HEK293 (cell line): ENCODE results near the gene LPP.

Experiments used
- CTCF ChIA-PET: fragments of 350-600 bp; formaldehyde crosslinking; extraction: SDS; loops from one replicate; lab custom pipeline; 2021; ENCODE audit warnings: antibody characterized with exemption; lab: Yijun Ruan, JAX
- POLR2A ChIA-PET: fragments of 300-600 bp; formaldehyde crosslinking; extraction: SDS; loops from one replicate; lab custom pipeline; 2020; ENCODE audit warnings: antibody characterized with exemption, inconsistent platforms; lab: Yijun Ruan, JAX
- H3K27ac ChIP-seq: fragments of 200-500 bp; sonication (Bioruptor generic); 2 replicates; pipeline ENCODE4 v1.5.1; 2014; ENCODE audit warnings: low read depth, low read length, control low read depth, inconsistent platforms; ENCODE audit errors: extremely low read depth
- H3K36me3 ChIP-seq, 2 experiments: fragments of 200-500 bp in 1 of 2; sonication (Bioruptor generic) in 1 of 2; 1 replicate in 1 of 2; 2 replicates in 1 of 2; pipeline ENCODE4 v1.5.1; 2014 to 2017; ENCODE audit warnings: inconsistent platforms in 2 of 2, low read length in 2 of 2; ENCODE audit not compliant: control insufficient read depth in 2 of 2, insufficient read depth in 1 of 2
- H3K4me1 ChIP-seq: fragments of 200-500 bp; sonication (Bioruptor generic); 2 replicates; pipeline ENCODE4 v1.5.1; 2014; ENCODE audit warnings: mild to moderate bottlenecking, low read length, inconsistent platforms; ENCODE audit not compliant: control insufficient read depth, insufficient read depth
- H3K4me3 ChIP-seq: 2 replicates; pipeline ENCODE4 v1.5.1; 2011; ENCODE audit warnings: low read depth, mild to moderate bottlenecking, control low read depth, low read length, moderate library complexity
- H3K9me3 ChIP-seq: fragments of 200-500 bp; sonication (Bioruptor generic); 2 replicates; pipeline ENCODE4 v1.5.1; 2014; ENCODE audit warnings: low read depth, low read length, inconsistent platforms; ENCODE audit not compliant: control insufficient read depth, insufficient read depth
- BCL11B ChIP-seq: fragments of 450-650 bp; formaldehyde crosslinking; IDR thresholded peaks from 2 replicates; pipeline ENCODE4 v1.5.1; 2016; ENCODE audit warnings: low read depth, missing biosample characterization, missing genetic modification characterization
- EGR2 ChIP-seq: fragments of 450-650 bp; formaldehyde crosslinking; IDR thresholded peaks from 2 replicates; pipeline ENCODE4 v1.5.1; 2016; ENCODE audit warnings: low read depth, missing biosample characterization, missing genetic modification characterization
- HOXA7 ChIP-seq: sonication (generic); formaldehyde crosslinking; IDR thresholded peaks from 2 replicates; pipeline ENCODE4 v1.8.1; 2022; ENCODE audit warnings: missing genetic modification reagents, borderline replicate concordance
- IKZF3 ChIP-seq: fragments of 450-650 bp; IDR thresholded peaks from 2 replicates; pipeline ENCODE4 v1.5.0; 2018; ENCODE audit warnings: missing biosample characterization, mild to moderate bottlenecking, missing genetic modification characterization, moderate library complexity
- KLF10 ChIP-seq: fragments of 450-650 bp; IDR thresholded peaks from 2 replicates; pipeline ENCODE4 v1.5.1; 2018; ENCODE audit warnings: missing biosample characterization, mild to moderate bottlenecking, missing genetic modification characterization
- KLF9 ChIP-seq: fragments of 450-650 bp; formaldehyde crosslinking; IDR thresholded peaks from 2 replicates; pipeline ENCODE4 v1.5.1; 2016; ENCODE audit warnings: missing biosample characterization, missing genetic modification characterization, low read depth
- MEIS1 ChIP-seq: sonication (generic); formaldehyde crosslinking; IDR thresholded peaks from 2 replicates; pipeline ENCODE4 v1.8.1; 2022; ENCODE audit warnings: missing genetic modification reagents, mild to moderate bottlenecking, borderline replicate concordance
- ZBTB1 ChIP-seq: fragments of 450-650 bp; formaldehyde crosslinking; IDR thresholded peaks from 2 replicates; pipeline ENCODE4 v1.5.1; 2016; ENCODE audit warnings: missing biosample characterization, missing genetic modification characterization
- ZBTB21 ChIP-seq: fragments of 450-650 bp; formaldehyde crosslinking; IDR thresholded peaks from 2 replicates; pipeline ENCODE4 v1.5.1; 2017; ENCODE audit warnings: missing biosample characterization, missing genetic modification characterization
- ZBTB7A ChIP-seq: fragments of 450-650 bp; formaldehyde crosslinking; IDR thresholded peaks from 2 replicates; pipeline ENCODE4 v1.5.1; 2016; ENCODE audit warnings: low read depth, missing biosample characterization, missing genetic modification characterization
- ZNF112 ChIP-seq: fragments of 450-650 bp; formaldehyde crosslinking; IDR thresholded peaks from 2 replicates; pipeline ENCODE4 v1.5.0; 2017; ENCODE audit warnings: missing biosample characterization, missing genetic modification characterization
- ZNF146 ChIP-seq: fragments of 450-650 bp; formaldehyde crosslinking; IDR thresholded peaks from 2 replicates; pipeline ENCODE4 v1.5.1; 2016; ENCODE audit warnings: missing biosample characterization, missing genetic modification characterization
- ZNF155 ChIP-seq: fragments of 450-650 bp; formaldehyde crosslinking; IDR thresholded peaks from 2 replicates; pipeline ENCODE4 v1.5.1; 2016; ENCODE audit warnings: missing biosample characterization, missing genetic modification characterization
- ZNF18 ChIP-seq: fragments of 450-650 bp; formaldehyde crosslinking; IDR thresholded peaks from 2 replicates; pipeline ENCODE4 v1.5.1; 2016; ENCODE audit warnings: missing biosample characterization, missing genetic modification characterization
- ZNF202 ChIP-seq: fragments of 450-650 bp; formaldehyde crosslinking; IDR thresholded peaks from 2 replicates; pipeline ENCODE4 v1.5.1; 2016; ENCODE audit warnings: missing biosample characterization, missing genetic modification characterization, borderline replicate concordance
- ZNF26 ChIP-seq: fragments of 450-650 bp; formaldehyde crosslinking; IDR thresholded peaks from 2 replicates; pipeline ENCODE4 v1.5.1; 2016; ENCODE audit warnings: missing biosample characterization, missing genetic modification characterization
- ZNF324 ChIP-seq: fragments of 450-650 bp; formaldehyde crosslinking; IDR thresholded peaks from 2 replicates; pipeline ENCODE4 v1.5.1; 2016; ENCODE audit warnings: missing biosample characterization, missing genetic modification characterization
- ZNF416 ChIP-seq: fragments of 450-650 bp; formaldehyde crosslinking; IDR thresholded peaks from 2 replicates; pipeline ENCODE4 v1.5.1; 2016; ENCODE audit warnings: missing biosample characterization, missing genetic modification characterization
- ZNF423 ChIP-seq: fragments of 450-650 bp; formaldehyde crosslinking; IDR thresholded peaks from 2 replicates; pipeline ENCODE4 v1.5.1; 2016; ENCODE audit warnings: missing biosample characterization, missing genetic modification characterization
- ZNF488 ChIP-seq: fragments of 450-650 bp; formaldehyde crosslinking; IDR thresholded peaks from 2 replicates; pipeline ENCODE4 v1.5.1; 2016; ENCODE audit warnings: missing biosample characterization, missing genetic modification characterization
- ZNF560 ChIP-seq: fragments of 450-650 bp; formaldehyde crosslinking; IDR thresholded peaks from 2 replicates; pipeline ENCODE4 v1.5.1; 2017; ENCODE audit warnings: missing biosample characterization, missing genetic modification characterization, borderline replicate concordance
- ZNF585B ChIP-seq: fragments of 450-650 bp; formaldehyde crosslinking; IDR thresholded peaks from 2 replicates; pipeline ENCODE4 v1.5.1; 2016; ENCODE audit warnings: missing biosample characterization, missing genetic modification characterization
- ZNF621 ChIP-seq: fragments of 450-650 bp; formaldehyde crosslinking; IDR thresholded peaks from 2 replicates; pipeline ENCODE4 v1.5.1; 2017; ENCODE audit warnings: missing biosample characterization, missing genetic modification characterization
- ZNF623 ChIP-seq: fragments of 450-650 bp; formaldehyde crosslinking; IDR thresholded peaks from 2 replicates; pipeline ENCODE4 v1.5.1; 2016; ENCODE audit warnings: missing biosample characterization, missing genetic modification characterization
- ZNF777 ChIP-seq: fragments of 450-650 bp; formaldehyde crosslinking; IDR thresholded peaks from 2 replicates; pipeline ENCODE4 v1.5.1; 2017; ENCODE audit warnings: missing biosample characterization, missing genetic modification characterization, borderline replicate concordance
- ZNF785 ChIP-seq: fragments of 450-650 bp; formaldehyde crosslinking; IDR thresholded peaks from 2 replicates; pipeline ENCODE4 v1.5.1; 2016; ENCODE audit warnings: missing biosample characterization, missing genetic modification characterization
- ZNF830 ChIP-seq: fragments of 450-650 bp; IDR thresholded peaks from 2 replicates; pipeline ENCODE4 v1.5.0; 2018; ENCODE audit warnings: missing biosample characterization, missing genetic modification characterization, low read depth, mild to moderate bottlenecking, moderate library complexity
- TF ChIP-seq, protein P1 (sequence below): sonication (generic); formaldehyde crosslinking; IDR thresholded peaks from 2 replicates; pipeline ENCODE4 v1.8.1; 2022; ENCODE audit warnings: mild to moderate bottlenecking, moderate library complexity, missing genetic modification reagents
- TF ChIP-seq, protein P2 (sequence below): fragments of 450-650 bp; formaldehyde crosslinking; IDR thresholded peaks from 2 replicates; pipeline ENCODE4 v1.5.1; 2016; ENCODE audit warnings: missing biosample characterization, missing genetic modification characterization

LPP gene

DNA sequence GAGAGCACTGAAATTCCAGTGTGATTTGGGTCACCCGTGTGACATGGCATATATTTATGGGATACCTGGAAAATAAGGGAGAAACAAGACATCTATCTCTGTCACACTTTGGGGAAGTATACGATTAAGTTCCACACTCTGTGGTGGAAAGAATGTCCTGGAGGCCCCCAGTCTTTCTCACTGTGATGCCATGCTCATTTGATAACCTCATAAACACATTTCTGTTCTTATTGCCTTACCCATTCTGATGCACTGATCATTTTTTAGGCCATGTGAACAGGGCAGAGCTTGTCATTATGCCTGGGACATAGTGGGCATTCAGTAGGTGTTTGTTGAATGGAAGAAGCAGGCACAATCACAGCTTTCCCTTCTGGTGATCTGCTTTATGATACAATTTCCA is 668.5 kb downstream of the LPP start:
- ChIA-PET CTCF (interaction anchor here (0.7 kb wide), 1 partner anchor 881 kb away, joined by 3 read pairs; no protein-coding TSS in a partner anchor), POLR2A (no interaction called here)
- H3K36me3 ChIP-seq: no peaks in the 10 kb centered on the region
- H3K27ac ChIP-seq: no peak overlapping the region
- no peak overlapping the region for H3K4me3 ChIP-seq
- no peaks in the 10 kb centered on the region for H3K4me1 ChIP-seq
- no peak for TF ChIP-seq ZNF18 (tag by site-specific recombination)
- TF ChIP-seq ZNF155 (tag by site-specific recombination): no peak
- no peak for TF ChIP-seq MEIS1 (CRISPR knock-in tag)
- TF ChIP-seq ZBTB21 (tag by site-specific recombination): no peak
- TF ChIP-seq EGR2: no peak
- TF ChIP-seq ZBTB7A (tag by site-specific recombination): no peak
- no peak for TF ChIP-seq ZNF202 (tag by site-specific recombination)
- no peak for TF ChIP-seq ZNF621
- no peak for TF ChIP-seq ZNF560 (tag by site-specific recombination)
- TF ChIP-seq IKZF3: no peak
- no peak for TF ChIP-seq ZNF623
- TF ChIP-seq ZNF146 (tag by site-specific recombination): no peak
- TF ChIP-seq KLF9 (tag by site-specific recombination): no peak
- no peak for TF ChIP-seq ZNF416 (tag by site-specific recombination)
- no peak for TF ChIP-seq ZNF324
- TF ChIP-seq, all 188 proteins: peak for 0
- no peaks in the 10 kb centered on the region for H3K9me3 ChIP-seq

DNA sequence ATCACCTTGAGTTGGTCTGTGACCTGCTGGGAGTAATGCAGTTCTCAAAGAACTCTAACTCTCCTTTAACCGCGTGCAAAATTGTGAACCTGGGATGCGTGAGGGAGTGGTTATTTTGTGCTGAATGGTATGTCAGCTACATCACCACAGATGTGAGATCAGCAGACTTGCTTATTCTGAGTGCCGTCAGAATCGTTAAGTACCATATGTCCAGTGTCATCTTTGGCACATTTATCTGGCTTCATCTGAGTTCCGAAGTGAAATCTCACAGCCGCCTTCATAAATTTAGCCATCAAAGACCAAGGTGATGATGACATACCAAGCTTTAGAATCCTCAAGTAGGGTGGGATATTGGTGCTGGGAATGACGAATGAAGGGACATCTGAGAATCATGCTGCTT is 670.6 kb downstream of the LPP start:
- no peak overlapping the region for H3K27ac ChIP-seq
- POLR2A ChIA-PET: no interaction called here
- H3K36me3 ChIP-seq: no peaks in the 10 kb centered on the region
- H3K4me1 ChIP-seq: no peaks in the 10 kb centered on the region
- H3K9me3 ChIP-seq: no peaks in the 10 kb centered on the region
- CTCF ChIA-PET: interaction anchor here (1.1 kb wide), 1 partner anchor 131 kb away, joined by 6 read pairs; no protein-coding TSS in a partner anchor
- H3K4me3 ChIP-seq: no peak overlapping the region
- TF ChIP-seq BCL11B: no peak
- no peak for TF ChIP-seq ZNF830 (tag by site-specific recombination)
- TF ChIP-seq ZNF488: no peak
- TF ChIP-seq ZNF785 (tag by site-specific recombination): no peak
- TF ChIP-seq ZNF585B (tag by site-specific recombination): no peak
- no peak for TF ChIP-seq ZNF112
- no peak for TF ChIP-seq ZBTB1
- no peak for TF ChIP-seq ZNF777 (tag by site-specific recombination)
- no peak for TF ChIP-seq HOXA7
- TF ChIP-seq ZNF202 (tag by site-specific recombination): no peak
- TF ChIP-seq ZNF423: no peak
- no peak for TF ChIP-seq ZNF26 (tag by site-specific recombination)
- TF ChIP-seq, protein P1, sequence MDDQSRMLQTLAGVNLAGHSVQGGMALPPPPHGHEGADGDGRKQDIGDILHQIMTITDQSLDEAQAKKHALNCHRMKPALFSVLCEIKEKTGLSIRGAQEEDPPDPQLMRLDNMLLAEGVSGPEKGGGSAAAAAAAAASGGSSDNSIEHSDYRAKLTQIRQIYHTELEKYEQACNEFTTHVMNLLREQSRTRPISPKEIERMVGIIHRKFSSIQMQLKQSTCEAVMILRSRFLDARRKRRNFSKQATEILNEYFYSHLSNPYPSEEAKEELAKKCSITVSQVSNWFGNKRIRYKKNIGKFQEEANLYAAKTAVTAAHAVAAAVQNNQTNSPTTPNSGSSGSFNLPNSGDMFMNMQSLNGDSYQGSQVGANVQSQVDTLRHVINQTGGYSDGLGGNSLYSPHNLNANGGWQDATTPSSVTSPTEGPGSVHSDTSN (CRISPR knock-in tag): no peak
- TF ChIP-seq, protein P2, sequence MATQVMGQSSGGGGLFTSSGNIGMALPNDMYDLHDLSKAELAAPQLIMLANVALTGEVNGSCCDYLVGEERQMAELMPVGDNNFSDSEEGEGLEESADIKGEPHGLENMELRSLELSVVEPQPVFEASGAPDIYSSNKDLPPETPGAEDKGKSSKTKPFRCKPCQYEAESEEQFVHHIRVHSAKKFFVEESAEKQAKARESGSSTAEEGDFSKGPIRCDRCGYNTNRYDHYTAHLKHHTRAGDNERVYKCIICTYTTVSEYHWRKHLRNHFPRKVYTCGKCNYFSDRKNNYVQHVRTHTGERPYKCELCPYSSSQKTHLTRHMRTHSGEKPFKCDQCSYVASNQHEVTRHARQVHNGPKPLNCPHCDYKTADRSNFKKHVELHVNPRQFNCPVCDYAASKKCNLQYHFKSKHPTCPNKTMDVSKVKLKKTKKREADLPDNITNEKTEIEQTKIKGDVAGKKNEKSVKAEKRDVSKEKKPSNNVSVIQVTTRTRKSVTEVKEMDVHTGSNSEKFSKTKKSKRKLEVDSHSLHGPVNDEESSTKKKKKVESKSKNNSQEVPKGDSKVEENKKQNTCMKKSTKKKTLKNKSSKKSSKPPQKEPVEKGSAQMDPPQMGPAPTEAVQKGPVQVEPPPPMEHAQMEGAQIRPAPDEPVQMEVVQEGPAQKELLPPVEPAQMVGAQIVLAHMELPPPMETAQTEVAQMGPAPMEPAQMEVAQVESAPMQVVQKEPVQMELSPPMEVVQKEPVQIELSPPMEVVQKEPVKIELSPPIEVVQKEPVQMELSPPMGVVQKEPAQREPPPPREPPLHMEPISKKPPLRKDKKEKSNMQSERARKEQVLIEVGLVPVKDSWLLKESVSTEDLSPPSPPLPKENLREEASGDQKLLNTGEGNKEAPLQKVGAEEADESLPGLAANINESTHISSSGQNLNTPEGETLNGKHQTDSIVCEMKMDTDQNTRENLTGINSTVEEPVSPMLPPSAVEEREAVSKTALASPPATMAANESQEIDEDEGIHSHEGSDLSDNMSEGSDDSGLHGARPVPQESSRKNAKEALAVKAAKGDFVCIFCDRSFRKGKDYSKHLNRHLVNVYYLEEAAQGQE (tag by site-specific recombination): no peak
- TF ChIP-seq KLF10: no peak
